Neural crest cell (in vitro differentiated cells): Measurements from ENCODE around the gene CSH1. TPM values are rescaled to one million over a fixed set of nuclear protein-coding genes. Genes with fewer than 3 reads are reported as not detected.

Experiments used
- DNase-seq: peaks from one replicate; pipeline ENCODE4 v3.0.0; 2021; ENCODE audit warnings: low read depth, mixed read lengths, low spot score
- H3K27ac Mint-ChIP-seq: one replicate; pipeline ENCODE4 v1.8.0; 2021; ENCODE audit warnings: mild to moderate bottlenecking, mixed read lengths; ENCODE audit not compliant: unreplicated experiment
- H3K27me3 Mint-ChIP-seq: 2 replicates; pipeline ENCODE4 v1.8.0; 2021; ENCODE audit warnings: low read depth, mild to moderate bottlenecking, mixed read lengths
- H3K36me3 Mint-ChIP-seq: 2 replicates; pipeline ENCODE4 v1.8.0; 2021; ENCODE audit warnings: low read depth, mild to moderate bottlenecking, mixed read lengths
- H3K4me1 Mint-ChIP-seq: 2 replicates; pipeline ENCODE4 v1.8.0; 2021; ENCODE audit warnings: mixed read lengths
- H3K4me3 Mint-ChIP-seq: one replicate; pipeline ENCODE4 v1.8.0; 2021; ENCODE audit warnings: mild to moderate bottlenecking, mixed read lengths
- H3K9me3 Mint-ChIP-seq: 2 replicates; pipeline ENCODE4 v1.8.0; 2021; ENCODE audit warnings: mixed read lengths
- CTCF ChIP-seq: fragments of 200-600 bp; sonication (generic); conservative IDR thresholded peaks from 2 replicates; pipeline ENCODE4 v1.5.0; 2021; ENCODE audit warnings: antibody characterized with exemption, mild to moderate bottlenecking
- total RNA-seq: library from RNA; stranded (reverse); gene quantifications from 2 replicates; pipeline ENCODE4 v1.2.1, GENCODE V29; 2021

The CSH1 gene
- total RNA-seq, 1 donor from 2014 or later, result not detected

DNA sequence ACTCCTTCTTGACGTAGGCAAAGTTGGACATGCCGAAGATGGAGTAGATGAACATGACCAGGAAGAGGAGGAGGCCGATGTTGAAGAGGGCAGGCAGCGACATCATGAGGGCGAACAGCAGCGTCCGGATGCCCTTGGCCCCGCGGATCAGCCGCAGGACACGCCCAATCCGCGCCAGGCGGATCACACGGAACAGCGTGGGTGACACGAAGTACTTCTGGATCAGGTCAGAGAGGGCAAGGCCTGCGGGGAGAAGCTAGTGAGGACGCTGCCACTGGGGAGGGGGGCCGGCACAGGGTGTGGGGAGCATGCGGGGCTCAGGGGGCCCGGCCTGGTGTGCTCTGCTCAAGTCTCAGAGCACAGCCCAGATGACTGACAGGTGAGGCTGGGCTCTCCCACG lies 45.4 kb upstream of the CSH1 start:
- Mint-ChIP-seq H3K4me1 (peaks cover 15% of the 10 kb centered on the region), H3K27ac (no peak overlapping the region), H3K4me3 (no peak overlapping the region), H3K27me3 (no peaks in the 10 kb centered on the region), H3K9me3 (no peaks in the 10 kb centered on the region), H3K36me3 (no peaks in the 10 kb centered on the region)
- DNase-seq, result no peak
- no peak for TF ChIP-seq CTCF

DNA sequence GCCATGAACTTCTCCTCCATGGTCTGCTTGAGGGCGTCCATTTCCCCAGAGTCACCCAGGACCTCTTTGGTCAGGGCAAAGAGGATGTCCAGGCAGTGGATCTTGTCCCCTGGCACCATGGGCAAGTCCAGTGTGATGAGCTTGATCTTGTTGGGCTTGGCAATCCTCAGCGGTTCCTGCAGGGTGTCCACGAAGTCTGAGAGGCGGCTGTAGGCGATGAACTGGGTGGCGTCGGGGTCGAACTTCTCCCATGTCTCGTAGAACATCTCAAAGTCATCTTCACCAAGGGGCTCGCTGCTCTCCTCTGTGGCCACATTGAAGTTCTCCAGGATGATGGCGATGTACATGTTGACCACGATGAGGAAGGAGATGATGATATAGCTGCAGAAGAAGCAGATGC lies 44.8 kb upstream of the CSH1 start:
- Mint-ChIP-seq H3K9me3 (no peaks in the 10 kb centered on the region), H3K4me3 (no peak overlapping the region), H3K27me3 (no peaks in the 10 kb centered on the region), H3K27ac (no peak overlapping the region), H3K4me1 (peaks cover 15% of the 10 kb centered on the region), H3K36me3 (no peaks in the 10 kb centered on the region)
- no peak for DNase-seq
- no peak for TF ChIP-seq CTCF

GRCh38 chr17:63940584-63940983 lies 44.2 kb upstream of the CSH1 start:
- Mint-ChIP-seq H3K27me3 (no peaks in the 10 kb centered on the region), H3K36me3 (no peaks in the 10 kb centered on the region), H3K4me1 (peaks cover 15% of the 10 kb centered on the region), H3K4me3 (no peak overlapping the region), H3K9me3 (no peaks in the 10 kb centered on the region), H3K27ac (no peak overlapping the region)
- TF ChIP-seq CTCF, result no peak
- no peak for DNase-seq

GRCh38 chr17:63939884-63940283 lies 43.5 kb upstream of the CSH1 start:
- no peak for DNase-seq
- Mint-ChIP-seq H3K4me3 (no peak overlapping the region), H3K4me1 (peaks cover 15% of the 10 kb centered on the region), H3K9me3 (no peaks in the 10 kb centered on the region), H3K27me3 (no peaks in the 10 kb centered on the region), H3K27ac (no peak overlapping the region), H3K36me3 (no peaks in the 10 kb centered on the region)
- no peak for TF ChIP-seq CTCF

DNA sequence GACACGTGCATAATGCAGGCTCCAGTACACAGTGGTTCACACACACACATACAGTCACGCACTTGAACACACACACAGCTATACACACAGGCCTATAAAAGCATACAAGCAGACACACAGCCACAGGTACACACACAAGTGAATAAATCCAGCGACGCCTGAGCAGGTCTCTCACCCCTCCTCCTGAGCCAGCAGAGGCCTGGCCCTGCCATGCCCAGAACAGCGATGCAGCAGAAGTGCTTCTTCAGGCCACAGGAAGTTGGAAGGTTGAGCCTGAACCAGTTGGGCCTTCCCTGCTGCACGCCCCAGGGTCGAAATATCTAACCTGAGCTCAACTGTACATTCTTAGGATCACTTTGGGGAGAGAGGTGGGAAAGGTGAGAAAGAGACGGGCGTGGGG lies 43.0 kb upstream of the CSH1 start:
- no peak for DNase-seq
- H3K9me3 Mint-ChIP-seq, result no peaks in the 10 kb centered on the region
- no peak overlapping the region for H3K4me3 Mint-ChIP-seq
- no peak overlapping the region for H3K27ac Mint-ChIP-seq
- H3K27me3 Mint-ChIP-seq, result no peaks in the 10 kb centered on the region
- no peak for TF ChIP-seq CTCF
- peaks cover 15% of the 10 kb centered on the region for H3K4me1 Mint-ChIP-seq
- no peaks in the 10 kb centered on the region for H3K36me3 Mint-ChIP-seq

DNA sequence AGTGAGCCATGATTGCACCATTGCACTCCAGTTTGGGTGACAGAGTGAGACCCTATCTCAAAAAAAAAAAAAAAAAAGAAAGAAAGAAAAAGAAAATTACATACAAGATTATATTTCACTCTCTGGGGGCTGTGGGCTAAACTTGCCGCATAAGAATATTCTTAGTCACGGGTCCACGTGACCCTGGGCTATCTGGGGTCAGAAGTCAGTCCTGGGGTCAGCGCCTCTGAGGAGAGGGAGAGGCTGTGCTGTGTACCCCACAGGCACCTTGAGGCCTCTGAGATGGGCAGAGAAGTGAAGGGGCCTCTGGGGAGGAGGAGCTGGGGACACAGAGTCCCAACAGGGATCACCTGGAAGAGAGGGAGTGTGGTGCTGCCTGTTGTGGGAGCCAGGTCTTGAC lies 41.5 kb upstream of the CSH1 start:
- Mint-ChIP-seq H3K27me3 (no peaks in the 10 kb centered on the region), H3K36me3 (no peaks in the 10 kb centered on the region), H3K27ac (peak overlapping the region; percentile 71), H3K4me1 (peaks cover 15% of the 10 kb centered on the region), H3K9me3 (no peaks in the 10 kb centered on the region), H3K4me3 (no peak overlapping the region)
- no peak for TF ChIP-seq CTCF
- DNase-seq, result no peak
